HG02852 (cell line): ENCODE results near the gene ONECUT3.

Source experiments
- ATAC-seq: cut with Tn5 transposase; IDR thresholded peaks from one replicate; pipeline ENCODE4 v1.9.1; 2021; ENCODE audit warnings: mild to moderate bottlenecking, moderate library complexity; ENCODE audit not compliant: unreplicated experiment

ONECUT3 gene

GRCh38 chr19:1767464-1767933 is 14.2 kb downstream of the ONECUT3 start:
- ATAC-seq = no peak

GRCh38 chr19:1768248-1768647 is 14.9 kb downstream of the ONECUT3 start:
- no peak for ATAC-seq

GRCh38 chr19:1768918-1769644 is 15.8 kb downstream of the ONECUT3 start:
- ATAC-seq = no peak

- no peak for ATAC-seq
Measured at GRCh38 chr19:1769645-1769985, 16.3 kb downstream of the ONECUT3 start.

GRCh38 chr19:1770866-1771576 is 17.7 kb downstream of the ONECUT3 start:
- ATAC-seq = no peak

- no peak for ATAC-seq
Measured at GRCh38 chr19:1773184-1773583, 19.9 kb downstream of the ONECUT3 start.

GRCh38 chr19:1774989-1775772 is 21.9 kb downstream of the ONECUT3 start:
- no peak for ATAC-seq

- ATAC-seq = no peak
Measured at GRCh38 chr19:1775951-1776605, 22.8 kb downstream of the ONECUT3 start.

GRCh38 chr19:1776606-1777147 is 23.4 kb downstream of the ONECUT3 start:
- ATAC-seq = no peak

- ATAC-seq = no peak
Measured at GRCh38 chr19:1777149-1777548, 23.8 kb downstream of the ONECUT3 start.

GRCh38 chr19:1779574-1779973 is 26.3 kb downstream of the ONECUT3 start:
- no peak for ATAC-seq

- ATAC-seq = no peak
Measured at GRCh38 chr19:1780272-1780958, 27.1 kb downstream of the ONECUT3 start.

GRCh38 chr19:1782521-1782920 is 29.2 kb downstream of the ONECUT3 start:
- no peak for ATAC-seq

- ATAC-seq = no peak
Measured at GRCh38 chr19:1783354-1783753, 30.0 kb downstream of the ONECUT3 start.

GRCh38 chr19:1783874-1784273 is 30.6 kb downstream of the ONECUT3 start:
- no peak for ATAC-seq

- no peak for ATAC-seq
Measured at GRCh38 chr19:1785310-1785709, 32.0 kb downstream of the ONECUT3 start.

- no peak for ATAC-seq
Measured at GRCh38 chr19:1786668-1787067, 33.4 kb downstream of the ONECUT3 start.

GRCh38 chr19:1787116-1787515 is 33.8 kb downstream of the ONECUT3 start:
- ATAC-seq = no peak

- no peak for ATAC-seq
Measured at GRCh38 chr19:1789261-1790041, 36.1 kb downstream of the ONECUT3 start.
